SU-DHL-6 (cell line): ENCODE measurements around the gene CPPED1.

Source experiments
- H2AFZ ChIP-seq: fragments of 200-600 bp; sonication (generic); 2 replicates; pipeline ENCODE4 v1.6.1; 2014; ENCODE audit warnings: low read depth, mild to moderate bottlenecking, moderate library complexity, mixed read lengths, antibody characterized with exemption, low read length; ENCODE audit not compliant: severe bottlenecking
- H3F3A ChIP-seq: fragments of 200-600 bp; shearing (Covaris generic); 2 replicates; pipeline ENCODE4 v1.6.0; 2016; ENCODE audit warnings: antibody characterized with exemption, mild to moderate bottlenecking; ENCODE audit not compliant: insufficient read depth
- H3K27ac ChIP-seq: fragments of 200-600 bp; sonication (generic); 2 replicates; pipeline ENCODE4 v1.5.1; 2016; ENCODE audit warnings: low read depth, mild to moderate bottlenecking, low read length, moderate library complexity, mixed read lengths
- H3K27me3 ChIP-seq: fragments of 200-600 bp; sonication (generic), shearing (Covaris generic); 2 replicates; pipeline ENCODE4 v1.6.0; 2014; ENCODE audit warnings: mild to moderate bottlenecking, low read length
- H3K36me3 ChIP-seq: fragments of 200-600 bp; sonication (generic); 2 replicates; pipeline ENCODE4 v1.6.1; 2014; ENCODE audit warnings: mild to moderate bottlenecking, low read length, mixed read lengths
- H3K4me2 ChIP-seq: fragments of 300-600, 200-600 bp; shearing (Covaris generic), sonication (generic); 2 replicates; pipeline ENCODE4 v1.6.0; 2014; ENCODE audit warnings: low read length, low read depth, mild to moderate bottlenecking; ENCODE audit not compliant: poor library complexity, severe bottlenecking
- H3K4me3 ChIP-seq: fragments of 200-600 bp; sonication (generic); 2 replicates; pipeline ENCODE4 v1.5.1; 2014; ENCODE audit warnings: antibody characterized with exemption, low read length, mild to moderate bottlenecking, mixed read lengths; ENCODE audit not compliant: insufficient read depth, poor library complexity, severe bottlenecking
- H3K79me2 ChIP-seq: fragments of 200-600 bp; sonication (generic); 2 replicates; pipeline ENCODE4 v1.6.1; 2014; ENCODE audit warnings: mild to moderate bottlenecking, low read length, moderate library complexity; ENCODE audit not compliant: insufficient read depth
- H3K9ac ChIP-seq: fragments of 200-600 bp; sonication (generic); 2 replicates; pipeline ENCODE4 v1.7.0; 2014; ENCODE audit warnings: mild to moderate bottlenecking, low read length
- H3K9me2 ChIP-seq: fragments of 200-600 bp; sonication (generic); replicated peaks from 2 replicates; pipeline ENCODE4 v1.6.1; 2014; ENCODE audit warnings: low read length; ENCODE audit not compliant: insufficient read depth
- H3K9me3 ChIP-seq: fragments of 200-600 bp; sonication (generic); 2 replicates; pipeline ENCODE4 v1.6.1; 2014; ENCODE audit warnings: low read length, mixed read lengths; ENCODE audit not compliant: insufficient read depth
- H4K20me1 ChIP-seq: fragments of 200-600 bp; sonication (generic); 2 replicates; pipeline ENCODE4 v1.6.1; 2014; ENCODE audit warnings: low read depth, mild to moderate bottlenecking, antibody characterized with exemption, low read length, moderate library complexity, mixed read lengths
- CTCF ChIP-seq: fragments of 200-600 bp; sonication (generic); IDR thresholded peaks from one replicate; pipeline ENCODE4 v1.5.1; 2017; ENCODE audit warnings: antibody characterized with exemption, mild to moderate bottlenecking, low read length, moderate library complexity; ENCODE audit not compliant: insufficient read depth, poor library complexity, severe bottlenecking
- EZH2phosphoT487 ChIP-seq: fragments of 200-600 bp; sonication (generic), shearing (Covaris generic); conservative IDR thresholded peaks from 2 replicates; pipeline ENCODE4 v1.6.1; 2018; ENCODE audit warnings: mild to moderate bottlenecking, antibody characterized with exemption, low read length, moderate library complexity, mixed read lengths

Gene CPPED1

DNA sequence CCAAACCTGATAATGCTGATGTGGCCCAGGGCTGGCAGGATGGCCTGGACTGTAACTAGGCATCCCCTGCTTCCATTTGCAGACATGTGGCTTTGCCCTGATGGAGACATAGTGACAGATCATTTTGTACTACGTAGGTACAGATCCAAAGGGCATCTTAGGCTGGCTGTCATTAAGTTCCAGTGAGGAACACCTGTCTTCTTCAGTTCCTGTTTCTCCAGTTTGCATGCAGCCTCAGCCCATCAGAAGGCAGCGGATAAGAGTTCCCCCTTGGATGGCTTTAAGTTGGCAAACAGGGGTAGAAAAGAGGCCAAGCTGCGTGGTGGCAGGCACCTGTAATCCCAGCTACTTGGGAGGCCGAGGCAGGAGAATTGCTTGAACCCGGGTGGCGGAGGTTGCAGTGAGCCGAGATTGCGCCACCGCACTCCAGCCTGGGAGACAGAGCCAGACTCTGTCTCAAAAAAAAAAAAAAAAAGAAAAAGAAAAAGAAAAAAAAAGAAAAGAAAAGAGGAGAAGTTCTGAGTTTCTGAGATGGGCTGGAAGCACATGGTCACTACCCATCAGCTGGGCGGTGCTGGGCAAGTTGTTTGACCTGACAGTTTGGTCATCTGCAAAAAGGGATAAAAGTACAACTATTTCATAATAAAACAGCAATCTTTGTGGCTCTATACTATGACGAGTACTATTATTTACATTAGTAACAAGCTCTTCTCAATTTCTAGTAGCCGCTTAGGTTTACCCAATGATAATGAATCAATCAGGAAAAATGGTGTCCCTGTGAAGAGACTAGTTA is 42.7 kb downstream of the CPPED1 start:
- TF ChIP-seq EZH2phosphoT487 = no peak
- TF ChIP-seq CTCF = no peak
- Histone ChIP-seq H3K9me2 (no peaks in the 10 kb centered on the region), H3K9ac (no peak overlapping the region), H3K9me3 (no peaks in the 10 kb centered on the region), H3K27me3 (no peaks in the 10 kb centered on the region), H2AFZ (no peak overlapping the region), H3F3A (no peaks in the 10 kb centered on the region), H3K27ac (no peak overlapping the region), H4K20me1 (no peaks in the 10 kb centered on the region), H3K4me2 (no peak overlapping the region), H3K4me3 (no peak overlapping the region), H3K36me3 (no peaks in the 10 kb centered on the region), H3K79me2 (no peaks in the 10 kb centered on the region)

DNA sequence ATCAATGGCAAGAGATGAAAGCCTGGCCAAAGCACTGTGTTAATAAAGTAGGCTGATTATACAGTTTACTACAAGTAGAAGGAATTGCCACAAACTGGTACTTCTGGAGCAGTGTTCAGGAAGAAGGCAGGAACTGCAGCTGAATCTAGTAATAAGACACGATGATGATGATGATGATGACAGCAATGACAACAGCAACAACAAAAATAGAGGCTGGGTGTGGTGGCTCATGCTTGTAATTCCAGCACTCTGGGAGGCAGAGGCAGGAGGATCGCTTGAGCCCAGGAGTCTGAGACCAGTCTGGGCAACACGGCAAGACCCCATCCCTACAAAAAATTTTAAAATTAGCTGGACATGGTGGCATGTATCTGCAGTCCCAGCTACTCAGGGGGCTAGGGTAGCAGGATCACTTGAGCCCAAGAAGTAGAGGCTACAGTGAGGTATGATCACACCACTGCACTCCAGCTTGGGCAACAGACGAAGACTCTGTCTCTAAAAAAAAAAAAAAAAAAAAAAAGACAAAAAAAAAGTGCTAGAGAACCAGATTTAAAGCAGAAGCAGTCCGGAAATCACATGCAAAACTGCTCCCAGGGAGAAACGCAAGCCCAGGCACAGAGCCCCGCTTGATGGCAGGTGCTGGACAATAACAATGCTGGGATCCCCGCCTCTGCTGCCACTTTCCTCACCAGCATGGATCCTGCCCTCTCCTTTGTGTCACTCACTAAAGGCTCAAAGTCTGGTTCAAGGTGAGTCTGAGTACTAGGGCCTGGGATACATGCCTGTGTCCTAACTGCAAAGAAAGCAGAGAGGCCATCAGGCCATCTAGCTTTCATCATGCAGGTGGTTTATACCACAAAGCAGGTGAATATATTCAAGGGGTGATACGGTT is 44.8 kb downstream of the CPPED1 start:
- Histone ChIP-seq H3K27me3 (no peaks in the 10 kb centered on the region), H3K79me2 (no peaks in the 10 kb centered on the region), H3K4me2 (no peak overlapping the region), H3F3A (no peaks in the 10 kb centered on the region), H3K9me2 (no peaks in the 10 kb centered on the region), H3K27ac (no peak overlapping the region), H3K9me3 (no peaks in the 10 kb centered on the region), H2AFZ (no peak overlapping the region), H3K4me3 (no peak overlapping the region), H4K20me1 (no peaks in the 10 kb centered on the region), H3K9ac (no peak overlapping the region), H3K36me3 (no peaks in the 10 kb centered on the region)
- no peak for TF ChIP-seq EZH2phosphoT487
- no peak for TF ChIP-seq CTCF

DNA sequence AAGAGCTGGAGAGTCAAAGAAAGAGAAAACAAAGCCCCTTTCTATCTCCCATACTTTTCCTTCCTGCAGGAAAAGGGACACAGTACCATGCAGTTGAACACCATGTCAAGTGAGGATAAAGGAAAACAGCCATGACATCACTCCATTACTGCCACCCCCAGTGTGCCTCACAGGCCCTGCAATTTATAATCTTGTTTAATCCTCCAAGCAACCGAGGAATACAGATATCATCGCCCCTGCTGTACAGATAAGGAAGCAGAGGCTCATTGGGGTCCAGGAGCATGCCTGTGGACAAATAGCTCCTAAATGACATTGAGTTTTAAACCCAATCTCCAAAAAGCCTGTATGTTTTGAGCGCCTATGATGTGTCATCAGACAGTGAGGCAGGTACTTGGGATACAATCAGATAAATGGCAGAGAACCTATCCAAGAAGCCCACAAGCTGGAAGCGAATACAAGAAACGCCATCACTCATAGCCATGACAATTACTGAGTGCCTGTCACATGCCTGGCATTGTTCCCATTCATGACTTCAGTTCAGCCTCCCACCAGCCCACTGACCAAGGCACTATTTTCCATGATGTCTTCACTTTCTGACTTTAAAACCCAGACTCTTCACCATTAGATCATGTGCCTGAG is 45.5 kb downstream of the CPPED1 start:
- Histone ChIP-seq H4K20me1 (no peaks in the 10 kb centered on the region), H3K9ac (no peak overlapping the region), H3K4me2 (no peak overlapping the region), H3K27me3 (no peaks in the 10 kb centered on the region), H3K9me3 (no peaks in the 10 kb centered on the region), H2AFZ (no peak overlapping the region), H3K4me3 (no peak overlapping the region), H3K79me2 (no peaks in the 10 kb centered on the region), H3K9me2 (no peaks in the 10 kb centered on the region), H3K27ac (no peak overlapping the region), H3K36me3 (no peaks in the 10 kb centered on the region), H3F3A (no peaks in the 10 kb centered on the region)
- no peak for TF ChIP-seq CTCF
- TF ChIP-seq EZH2phosphoT487 = no peak
